ENCODE data around the gene MAP2K5.

DNA sequence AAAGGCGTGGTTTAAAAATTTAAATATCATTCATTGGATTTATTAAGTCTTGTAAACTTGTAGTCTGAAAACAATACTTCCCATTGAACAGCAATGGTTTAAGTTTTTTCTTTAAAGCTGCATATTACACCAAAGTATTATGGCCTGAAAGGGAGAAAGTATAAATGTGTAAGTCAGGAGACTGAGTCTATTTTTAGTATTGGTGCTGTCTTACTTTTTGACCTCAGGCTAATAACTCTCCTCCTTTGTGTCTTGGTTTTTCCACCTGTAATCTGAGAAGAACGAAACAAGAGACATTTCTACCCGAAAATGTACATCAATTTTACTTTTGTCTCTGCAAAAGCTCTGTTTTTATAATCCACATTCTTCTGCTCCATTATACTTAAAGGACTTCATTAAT is 14.0 kb upstream of the MAP2K5 start:
- TF ChIP-seq, protein P1, sequence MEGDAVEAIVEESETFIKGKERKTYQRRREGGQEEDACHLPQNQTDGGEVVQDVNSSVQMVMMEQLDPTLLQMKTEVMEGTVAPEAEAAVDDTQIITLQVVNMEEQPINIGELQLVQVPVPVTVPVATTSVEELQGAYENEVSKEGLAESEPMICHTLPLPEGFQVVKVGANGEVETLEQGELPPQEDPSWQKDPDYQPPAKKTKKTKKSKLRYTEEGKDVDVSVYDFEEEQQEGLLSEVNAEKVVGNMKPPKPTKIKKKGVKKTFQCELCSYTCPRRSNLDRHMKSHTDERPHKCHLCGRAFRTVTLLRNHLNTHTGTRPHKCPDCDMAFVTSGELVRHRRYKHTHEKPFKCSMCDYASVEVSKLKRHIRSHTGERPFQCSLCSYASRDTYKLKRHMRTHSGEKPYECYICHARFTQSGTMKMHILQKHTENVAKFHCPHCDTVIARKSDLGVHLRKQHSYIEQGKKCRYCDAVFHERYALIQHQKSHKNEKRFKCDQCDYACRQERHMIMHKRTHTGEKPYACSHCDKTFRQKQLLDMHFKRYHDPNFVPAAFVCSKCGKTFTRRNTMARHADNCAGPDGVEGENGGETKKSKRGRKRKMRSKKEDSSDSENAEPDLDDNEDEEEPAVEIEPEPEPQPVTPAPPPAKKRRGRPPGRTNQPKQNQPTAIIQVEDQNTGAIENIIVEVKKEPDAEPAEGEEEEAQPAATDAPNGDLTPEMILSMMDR (IDR thresholded peaks at IDR 0.05) = no peak
- TF ChIP-seq POLR2A (IDR thresholded peaks at IDR 0.05) = no peak

Measured in tibial nerve (tissue), 3 donors.